HUES6 (cell line): Measurements from ENCODE around the gene LDB3.
"Not testable (repeated sequence)": the region's sequence is repeated elsewhere in the genome, so short reads cannot be mapped to it uniquely, and the experiment has no call there.

Source experiments
- H3K27ac ChIP-seq: 2 replicates; pipeline ENCODE4 v1.7.0; 2013; ENCODE audit warnings: low read depth, mild to moderate bottlenecking, low read length, inconsistent platforms
- H3K27me3 ChIP-seq: 2 replicates; pipeline ENCODE4 v1.6.1; 2013; ENCODE audit warnings: low read length; ENCODE audit not compliant: control insufficient read depth, insufficient read depth
- H3K36me3 ChIP-seq: 2 replicates; pipeline ENCODE4 v1.6.1; 2013; ENCODE audit warnings: low read length; ENCODE audit not compliant: control insufficient read depth, insufficient read depth
- H3K4me1 ChIP-seq: 2 replicates; pipeline ENCODE4 v1.6.1; 2013; ENCODE audit warnings: low read length; ENCODE audit not compliant: control insufficient read depth, insufficient read depth
- H3K4me3 ChIP-seq: 2 replicates; pipeline ENCODE4 v1.5.1; 2013; ENCODE audit warnings: low read depth, low read length
- H3K9ac ChIP-seq: one replicate; pipeline ENCODE4 v1.6.1; 2013; ENCODE audit warnings: mild to moderate bottlenecking, low read length
- H3K9me3 ChIP-seq: 2 replicates; pipeline ENCODE4 v1.6.1; 2013; ENCODE audit warnings: low read depth, low read length; ENCODE audit not compliant: control insufficient read depth, insufficient read depth

LDB3 gene

DNA sequence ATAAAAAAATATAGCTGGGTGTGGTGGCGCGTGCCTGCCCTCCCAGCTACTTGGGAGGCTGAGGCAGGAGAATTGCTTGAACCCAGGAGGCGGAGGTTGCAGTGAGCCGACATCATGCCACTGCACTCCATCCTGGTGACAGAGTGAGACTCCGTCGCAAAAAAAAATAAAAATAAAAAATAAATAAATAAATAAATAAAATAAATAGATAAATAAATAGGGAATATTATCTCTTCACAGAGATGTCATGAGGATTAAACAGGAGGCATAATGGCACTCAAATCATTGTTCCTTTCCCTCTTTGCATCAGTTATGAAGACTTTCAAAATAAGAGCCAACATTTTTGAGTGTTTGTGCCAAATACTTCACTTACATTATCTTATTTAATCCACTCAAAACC, 56.1 kb downstream of the LDB3 start:
- no peak overlapping the region for H3K27ac ChIP-seq
- H3K4me3 ChIP-seq = no peak overlapping the region
- H3K9me3 ChIP-seq = no peaks in the 10 kb centered on the region
- H3K36me3 ChIP-seq = no peaks in the 10 kb centered on the region
- no peaks in the 10 kb centered on the region for H3K27me3 ChIP-seq
- no peak overlapping the region for H3K9ac ChIP-seq
- H3K4me1 ChIP-seq = peaks cover 4% of the 10 kb centered on the region; the same call in 1 of the 2 replicates

DNA sequence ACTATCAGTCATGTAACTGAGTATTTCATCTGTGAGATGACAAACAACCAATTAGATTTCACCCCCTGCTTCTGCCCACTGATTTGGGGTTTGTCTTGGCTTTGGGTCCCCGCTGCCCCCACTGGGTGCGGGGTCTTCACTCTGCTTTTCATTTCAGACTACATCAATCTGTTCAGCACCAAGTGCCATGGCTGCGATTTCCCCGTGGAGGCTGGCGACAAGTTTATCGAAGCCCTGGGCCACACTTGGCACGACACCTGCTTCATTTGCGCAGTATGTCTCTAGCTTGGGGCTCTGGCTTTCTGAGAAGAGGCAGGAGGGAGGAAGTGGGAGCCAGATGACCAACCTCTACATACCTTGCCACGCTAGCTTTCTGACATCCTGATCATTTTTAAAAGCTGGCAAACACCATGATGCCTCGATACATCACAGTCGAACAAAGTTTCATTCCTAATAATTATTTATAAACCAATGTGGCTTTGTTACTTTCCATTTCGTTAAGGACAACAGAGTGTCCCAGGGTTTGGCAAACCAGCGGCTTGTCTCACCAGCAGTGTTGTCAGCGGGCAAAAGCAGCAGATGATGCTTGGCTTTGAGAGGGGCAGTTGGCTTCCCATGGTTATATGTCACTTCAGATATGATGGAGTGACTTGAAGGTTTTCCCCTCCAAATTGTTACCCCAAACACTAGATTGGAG, 57.8 kb downstream of the LDB3 start:
- Histone ChIP-seq H3K4me3 (no peak overlapping the region), H3K36me3 (no peaks in the 10 kb centered on the region), H3K9ac (no peak overlapping the region), H3K27ac (no peak overlapping the region), H3K4me1 (peaks cover 4% of the 10 kb centered on the region; the same call in 1 of the 2 replicates), H3K9me3 (no peaks in the 10 kb centered on the region), H3K27me3 (no peaks in the 10 kb centered on the region)

DNA sequence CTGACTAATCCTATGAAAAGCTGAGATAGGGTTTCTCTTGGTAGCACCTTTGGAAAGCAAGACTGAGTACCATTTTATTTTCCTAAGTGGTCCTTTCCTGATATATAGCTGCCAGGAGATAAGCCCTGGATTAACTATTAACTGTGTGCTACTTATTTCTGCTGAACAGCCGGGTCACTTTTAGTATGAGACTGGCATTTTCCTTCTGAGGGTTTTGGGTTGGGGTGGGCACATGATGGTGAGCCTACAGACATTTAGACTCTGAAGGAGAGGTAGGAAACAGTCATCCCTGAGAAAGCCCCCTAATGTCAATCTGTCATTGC, 58.3 kb downstream of the LDB3 start:
- no peak overlapping the region for H3K27ac ChIP-seq
- H3K9ac ChIP-seq = no peak overlapping the region
- H3K27me3 ChIP-seq = no peaks in the 10 kb centered on the region
- H3K4me1 ChIP-seq = peaks cover under 1% of the 10 kb centered on the region; the same call in 1 of the 2 replicates
- H3K9me3 ChIP-seq = no peaks in the 10 kb centered on the region
- H3K36me3 ChIP-seq = no peaks in the 10 kb centered on the region
- H3K4me3 ChIP-seq = no peak overlapping the region

DNA sequence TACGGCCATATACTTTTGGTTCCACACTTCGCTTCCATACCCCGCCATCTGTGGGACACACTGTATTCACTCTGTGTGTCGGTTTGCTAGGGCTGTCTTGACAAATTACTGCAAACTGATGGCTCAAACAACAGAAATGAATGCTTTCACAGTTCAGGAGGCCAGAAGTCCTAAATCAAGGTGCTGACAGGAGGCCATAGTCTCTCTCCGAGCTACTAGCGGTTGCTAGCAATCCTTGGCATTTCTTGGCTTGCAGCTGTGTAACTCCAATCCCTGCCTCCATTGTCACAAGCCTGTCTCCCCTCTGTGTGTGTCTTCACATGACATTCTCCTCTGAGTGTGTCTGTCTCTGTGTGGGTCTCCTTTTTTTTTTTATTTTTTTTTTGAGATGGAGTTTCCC, 59.2 kb downstream of the LDB3 start:
- Histone ChIP-seq H3K9ac (no peak overlapping the region), H3K9me3 (no peaks in the 10 kb centered on the region), H3K36me3 (no peaks in the 10 kb centered on the region), H3K4me1 (no peaks in the 10 kb centered on the region; the same call in 1 of the 2 replicates), H3K27ac (no peak overlapping the region), H3K27me3 (no peaks in the 10 kb centered on the region), H3K4me3 (no peak overlapping the region)

GRCh38 chr10:86728056-86728455, 59.7 kb downstream of the LDB3 start:
- peaks cover 2% of the 10 kb centered on the region; the same call in 1 of the 2 replicates for H3K4me1 ChIP-seq
- no peak overlapping the region for H3K4me3 ChIP-seq
- no peak overlapping the region for H3K9ac ChIP-seq
- no peak overlapping the region for H3K27ac ChIP-seq
- H3K27me3 ChIP-seq = no peaks in the 10 kb centered on the region
- no peaks in the 10 kb centered on the region for H3K36me3 ChIP-seq
- H3K9me3 ChIP-seq = no peaks in the 10 kb centered on the region

DNA sequence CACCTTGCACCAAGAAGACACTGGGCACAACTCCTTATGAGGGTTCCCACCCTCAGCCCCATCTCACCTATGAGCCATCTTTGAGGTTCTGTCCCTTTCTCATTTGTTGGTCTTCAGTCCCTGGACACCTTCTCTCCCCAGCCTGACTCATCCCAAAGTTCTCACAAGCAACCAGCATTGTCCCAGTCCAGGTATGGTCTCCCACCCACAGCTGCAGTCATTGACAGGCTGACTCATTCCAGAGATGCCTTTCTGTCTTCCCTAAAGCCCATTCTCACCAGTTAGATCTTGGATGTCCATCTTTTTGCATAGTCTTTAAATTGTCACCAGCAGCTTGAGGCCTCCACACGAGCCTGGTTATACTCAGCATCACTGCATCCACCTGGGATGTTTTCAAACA, 61.4 kb downstream of the LDB3 start:
- Histone ChIP-seq H3K36me3 (no peaks in the 10 kb centered on the region), H3K27ac (no peak overlapping the region), H3K9ac (no peak overlapping the region), H3K4me3 (no peak overlapping the region), H3K4me1 (peaks cover 15% of the 10 kb centered on the region; the same call in 1 of the 2 replicates), H3K27me3 (no peaks in the 10 kb centered on the region), H3K9me3 (no peaks in the 10 kb centered on the region)

GRCh38 chr10:86730227-86730626, 61.9 kb downstream of the LDB3 start:
- Histone ChIP-seq H3K36me3 (no peaks in the 10 kb centered on the region), H3K27me3 (no peaks in the 10 kb centered on the region), H3K4me3 (no peak overlapping the region), H3K27ac (no peak overlapping the region), H3K9ac (no peak overlapping the region), H3K9me3 (no peaks in the 10 kb centered on the region), H3K4me1 (peaks cover 15% of the 10 kb centered on the region; the same call in 1 of the 2 replicates)

GRCh38 chr10:86732771-86733170, 64.5 kb downstream of the LDB3 start:
- Histone ChIP-seq H3K27ac (no peak overlapping the region), H3K4me1 (peaks cover 15% of the 10 kb centered on the region; the same call in 1 of the 2 replicates), H3K36me3 (no peaks in the 10 kb centered on the region), H3K9me3 (no peaks in the 10 kb centered on the region), H3K27me3 (no peaks in the 10 kb centered on the region), H3K4me3 (no peak overlapping the region), H3K9ac (no peak overlapping the region)

DNA sequence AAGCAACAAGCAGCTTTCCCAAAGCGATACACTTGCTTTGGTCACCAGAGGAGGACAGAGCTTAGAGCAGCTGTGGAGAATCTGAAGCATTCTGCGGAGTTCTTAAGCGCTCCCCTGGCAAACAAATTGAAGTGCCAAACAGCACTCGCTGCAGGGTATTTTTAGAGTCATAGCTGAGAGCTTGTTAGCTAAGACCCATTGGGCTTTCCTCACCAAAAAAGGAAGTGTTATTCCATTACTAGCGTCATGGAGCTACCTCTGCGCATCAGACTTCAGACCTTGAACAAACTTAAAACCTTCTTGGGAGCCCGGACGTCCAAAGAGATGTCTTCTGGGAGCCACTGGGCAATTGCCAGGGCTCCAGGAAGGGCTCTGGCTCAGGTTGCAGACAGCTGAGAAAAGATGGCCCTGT, 65.0 kb downstream of the LDB3 start:
- Histone ChIP-seq H3K4me3 (no peak overlapping the region), H3K36me3 (no peaks in the 10 kb centered on the region), H3K27ac (no peak overlapping the region), H3K9me3 (no peaks in the 10 kb centered on the region), H3K27me3 (no peaks in the 10 kb centered on the region), H3K4me1 (peaks cover 15% of the 10 kb centered on the region; the same call in 1 of the 2 replicates), H3K9ac (no peak overlapping the region)

GRCh38 chr10:86734207-86734988, 66.1 kb downstream of the LDB3 start:
- Histone ChIP-seq H3K9ac (no peak overlapping the region), H3K9me3 (no peaks in the 10 kb centered on the region), H3K36me3 (no peaks in the 10 kb centered on the region), H3K4me3 (no peak overlapping the region), H3K27me3 (no peaks in the 10 kb centered on the region), H3K27ac (no peak overlapping the region), H3K4me1 (peaks cover 15% of the 10 kb centered on the region; the same call in 1 of the 2 replicates)

GRCh38 chr10:86735278-86735677, 67.0 kb downstream of the LDB3 start:
- not testable (repeated sequence) for H3K9me3 ChIP-seq, H3K4me3 ChIP-seq, H3K27ac ChIP-seq, H3K9ac ChIP-seq, H3K36me3 ChIP-seq, H3K27me3 ChIP-seq
- H3K4me1 ChIP-seq = peaks cover 15% of the 10 kb centered on the region; the same call in 1 of the 2 replicates
